ENCODE measurements around the gene CPNE4.

GRCh38 chr3:131704098-131704497 lies 330.7 kb downstream of the CPNE4 start:
- TF ChIP-seq CTCF (IDR thresholded peaks at IDR 0.05 in 2 of 3, conservative IDR thresholded peaks at IDR 0.05 in 1 of 3; ENCODE audit: insufficient read depth in 2 of 3, low read depth in 1 of 3, low read length in 3 of 3): no peak
- no peak for TF ChIP-seq IRF2 (CRISPR knock-in tag; IDR thresholded peaks at IDR 0.05)
- TF ChIP-seq NCOR1 (IDR thresholded peaks at IDR 0.05): no peak
- no peak for TF ChIP-seq LEF1 (IDR thresholded peaks at IDR 0.05)
- TF ChIP-seq ZNF24 (IDR thresholded peaks at IDR 0.05): no peak
- no peak for TF ChIP-seq HNRNPUL1 (IDR thresholded peaks at IDR 0.05; ENCODE audit: low read length)
- TF ChIP-seq NFE2L1 (tag; IDR thresholded peaks at IDR 0.05; ENCODE audit: borderline replicate concordance, low read depth): no peak

Data from K562 (cell line).